H1 (cell line): ENCODE data around the gene UBA5. TPM values are rescaled to one million over a fixed set of nuclear protein-coding genes. Genes with fewer than 3 reads are reported as not detected.

Experiments
- HDAC2 ChIP-seq, 2 experiments: fragments of 300-600 bp in 1 of 2; sonication (generic) in 1 of 2; IDR thresholded peaks; 2 replicates each; pipeline ENCODE4 v1.6.1; 2011 to 2012; ENCODE audit warnings: low read depth in 2 of 2, low read length in 2 of 2, mild to moderate bottlenecking in 2 of 2, moderate library complexity in 2 of 2, borderline replicate concordance in 1 of 2, inconsistent platforms in 1 of 2
- KDM4A ChIP-seq: IDR thresholded peaks from one replicate; pipeline ENCODE4 v1.7.1; 2012; ENCODE audit warnings: low read depth, mild to moderate bottlenecking, moderate library complexity, low read length, inconsistent platforms; ENCODE audit not compliant: severe bottlenecking
- SIN3A ChIP-seq, 2 experiments: IDR thresholded peaks in 1 of 2; conservative IDR thresholded peaks in 1 of 2; 2 replicates each; pipeline ENCODE4 v1.6.1; 2011 to 2012; ENCODE audit warnings: low read length in 2 of 2, improper control_type of control experiment in 1 of 2, low read depth in 1 of 2, mild to moderate bottlenecking in 1 of 2
- polyA plus RNA-seq, 7 experiments: library from polyadenylated mRNA; depleted of rRNA in 3 of 7; stranded (reverse) in 5 of 7; unstranded in 2 of 7; fragments of >200 nt in 5 of 7; fragments of 200-250 nt in 2 of 7; gene quantifications; 1 replicate in 5 of 7; 2 replicates in 1 of 7; 4 replicates in 1 of 7; pipeline versions ENCODE4 v1.2.1 to v1.2.3, GENCODE V29; 2011 to 2013; ENCODE audit warnings: missing spikeins in 2 of 7, mixed read lengths in 2 of 7
- total RNA-seq: library from RNA; stranded (reverse); fragmentation: NEBNext Ultra II Directional; extraction: Animal tissue kit (Norgen Biotek cat#: 25700); gene quantifications from 2 replicates; pipeline ENCODE4 v1.2.1, GENCODE V29; 2021

Gene UBA5
- total and polyA plus RNA-seq, 2 of the 8 experiments (the other 6 are each of a cell fraction or from before 2014, with no cell fraction given), result 11.0 to 28.0 TPM

DNA sequence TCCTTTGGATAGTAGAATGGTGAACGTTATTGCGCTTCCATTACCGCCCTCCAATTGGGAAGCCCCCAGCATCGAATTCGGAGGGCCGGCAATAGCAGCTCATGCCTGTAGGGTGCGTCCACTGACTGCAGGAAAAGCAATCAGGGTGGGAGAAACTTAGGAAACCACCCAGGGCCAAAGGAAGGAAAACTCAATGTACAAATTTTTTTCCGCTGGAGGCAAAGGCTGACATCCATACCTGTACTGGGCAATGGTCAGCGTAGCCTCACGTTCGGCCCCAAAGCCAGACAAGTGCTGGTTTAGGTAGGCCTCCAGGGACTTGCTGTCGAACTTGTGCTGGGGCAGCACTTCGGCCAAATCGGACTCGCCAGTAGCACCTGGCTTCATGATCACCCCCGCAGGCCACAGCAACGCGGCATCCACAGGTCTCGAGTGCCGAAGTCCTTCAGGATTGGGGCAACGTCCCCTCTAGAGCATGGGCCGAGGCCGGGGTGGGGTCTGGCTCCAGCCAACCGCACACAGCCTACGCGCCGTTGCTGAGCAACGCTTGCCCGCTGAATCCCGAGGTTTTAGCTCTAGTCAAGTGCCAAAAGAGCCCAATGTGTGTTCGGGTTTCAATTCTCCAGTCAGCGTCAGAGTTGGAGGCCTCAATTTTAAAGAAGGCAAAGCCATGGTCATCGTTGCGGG lies 621 bp upstream of the UBA5 start, which contains the start of gene ACAD11 (continued):
- TF ChIP-seq KDM4A (peak; percentile 74), HDAC2 (IDR thresholded peaks at IDR 0.05; ENCODE audit: borderline replicate concordance in 1 of 2, low read depth in 2 of 2, low read length in 2 of 2) (no peak), SIN3A (conservative IDR thresholded peaks at IDR 0.05 in 1 of 2, IDR thresholded peaks at IDR 0.05 in 1 of 2; ENCODE audit: low read depth in 1 of 2, low read length in 2 of 2) (peak in 1 of 2 experiments; percentile 88; a peak in 1 of 4 replicates)
